HL-60 (cell line): ENCODE results near the gene FGD5.
A peak's percentile ranks its signal among the peaks of the same experiment; 100 is the strongest.

Experiments
- DNase-seq, 2 experiments: peaks; one replicate each; pipeline ENCODE4 v3.0.0-alpha.2; 2010 to 2020; ENCODE audit warnings: low read depth in 1 of 2, low spot score in 1 of 2
- H3K27ac ChIP-seq: fragments of 250-450 bp; sonication (Bioruptor Pico); replicated peaks from 2 replicates; pipeline ENCODE4 v1.5.1; 2020; ENCODE audit warnings: mild to moderate bottlenecking, moderate library complexity
- H3K27me3 ChIP-seq: fragments of 250-450 bp; sonication (Bioruptor Pico); 2 replicates; pipeline ENCODE4 v1.5.1; 2021; ENCODE audit warnings: mild to moderate bottlenecking, moderate library complexity; ENCODE audit not compliant: insufficient read depth, poor library complexity, severe bottlenecking
- H3K4me3 ChIP-seq: replicated peaks from 2 replicates; pipeline ENCODE4 v1.5.1; 2011; ENCODE audit warnings: mild to moderate bottlenecking, control low read depth, low read length; ENCODE audit not compliant: insufficient read depth
- CTCF ChIP-seq: IDR thresholded peaks from one replicate; pipeline ENCODE4 v1.5.1; 2011; ENCODE audit warnings: low read length, control low read depth, inconsistent platforms; ENCODE audit not compliant: insufficient read depth
- GABPA ChIP-seq: IDR thresholded peaks from 2 replicates; pipeline ENCODE4 v1.6.1; 2012; ENCODE audit warnings: low read depth
- POLR2AphosphoS5 ChIP-seq: IDR thresholded peaks from 2 replicates; pipeline ENCODE4 v1.6.1; 2012; ENCODE audit warnings: low read depth
- REST ChIP-seq: IDR thresholded peaks from 2 replicates; pipeline ENCODE4 v1.6.1; 2012; ENCODE audit warnings: low read depth; ENCODE audit not compliant: insufficient replicate concordance
- SPI1 ChIP-seq: IDR thresholded peaks from 2 replicates; pipeline ENCODE4 v1.6.1; 2012; ENCODE audit warnings: low read depth, mild to moderate bottlenecking, borderline replicate concordance

FGD5 gene

GRCh38 chr3:14935592-14936345 lies 117.0 kb downstream of the FGD5 start:
- DNase-seq = no peak
- H3K27me3 ChIP-seq = no peaks in the 10 kb centered on the region
- H3K4me3 ChIP-seq = no peak overlapping the region
- TF ChIP-seq SPI1 = no peak
- TF ChIP-seq POLR2AphosphoS5 = no peak
- no peak for TF ChIP-seq CTCF
- no peak for TF ChIP-seq REST
- TF ChIP-seq GABPA = no peak
- no peak overlapping the region for H3K27ac ChIP-seq

GRCh38 chr3:14938954-14939353 lies 120.2 kb downstream of the FGD5 start:
- H3K27ac ChIP-seq = peak overlapping the region; percentile 50
- no peaks in the 10 kb centered on the region for H3K27me3 ChIP-seq
- DNase-seq = peak; percentile 89 to 90
- no peak overlapping the region for H3K4me3 ChIP-seq
- TF ChIP-seq REST = no peak
- no peak for TF ChIP-seq CTCF
- TF ChIP-seq POLR2AphosphoS5 = 0 out of 2 replicates have a peak, but pooled peaks have one; percentile 32
- TF ChIP-seq SPI1 = peak; percentile 30; the same call in 1 of the 2 replicates

GRCh38 chr3:14941871-14942270 lies 123.1 kb downstream of the FGD5 start:
- no peak for DNase-seq
- Histone ChIP-seq H3K27me3 (no peaks in the 10 kb centered on the region), H3K4me3 (no peak overlapping the region), H3K27ac (no peak overlapping the region)
- no peak for TF ChIP-seq SPI1
- TF ChIP-seq POLR2AphosphoS5 = no peak
- TF ChIP-seq GABPA = no peak
- no peak for TF ChIP-seq CTCF
- TF ChIP-seq REST = no peak
